ENCODE measurements around the gene MYH15.
"Not testable (repeated sequence)": the region's sequence is repeated elsewhere in the genome, so short reads cannot be mapped to it uniquely, and the experiment has no call there.

Gene MYH15

DNA sequence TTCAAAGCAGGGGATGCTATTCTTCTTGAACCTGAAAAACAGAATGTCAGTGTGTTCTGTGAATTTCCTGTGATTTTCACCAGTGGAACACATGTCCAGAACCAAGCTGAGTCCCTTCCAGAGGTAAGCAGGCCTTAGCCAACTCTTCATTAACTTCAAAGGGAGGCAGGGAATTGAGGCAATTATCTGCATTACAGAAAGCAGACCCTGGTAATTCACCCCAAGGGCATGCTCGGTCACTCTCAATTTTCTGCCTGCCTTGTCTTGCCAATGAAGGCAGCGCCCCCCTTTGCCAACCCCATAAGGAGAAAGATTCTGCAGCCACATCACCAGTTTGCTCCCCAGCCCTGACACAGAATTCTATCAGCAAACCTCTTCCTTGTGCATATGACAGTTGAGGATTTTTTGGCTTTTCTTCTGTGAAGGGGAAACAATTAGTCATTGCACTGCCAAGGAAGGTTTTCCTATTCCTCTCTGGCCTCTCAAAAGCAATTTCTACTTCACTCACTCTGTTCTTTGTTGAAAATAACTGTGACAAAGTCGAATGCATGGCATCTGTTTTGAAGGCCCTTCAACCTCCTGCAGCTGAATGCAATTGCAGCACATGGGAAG, 128.8 kb downstream of the MYH15 start:
- DNase-seq = no peak

DNA sequence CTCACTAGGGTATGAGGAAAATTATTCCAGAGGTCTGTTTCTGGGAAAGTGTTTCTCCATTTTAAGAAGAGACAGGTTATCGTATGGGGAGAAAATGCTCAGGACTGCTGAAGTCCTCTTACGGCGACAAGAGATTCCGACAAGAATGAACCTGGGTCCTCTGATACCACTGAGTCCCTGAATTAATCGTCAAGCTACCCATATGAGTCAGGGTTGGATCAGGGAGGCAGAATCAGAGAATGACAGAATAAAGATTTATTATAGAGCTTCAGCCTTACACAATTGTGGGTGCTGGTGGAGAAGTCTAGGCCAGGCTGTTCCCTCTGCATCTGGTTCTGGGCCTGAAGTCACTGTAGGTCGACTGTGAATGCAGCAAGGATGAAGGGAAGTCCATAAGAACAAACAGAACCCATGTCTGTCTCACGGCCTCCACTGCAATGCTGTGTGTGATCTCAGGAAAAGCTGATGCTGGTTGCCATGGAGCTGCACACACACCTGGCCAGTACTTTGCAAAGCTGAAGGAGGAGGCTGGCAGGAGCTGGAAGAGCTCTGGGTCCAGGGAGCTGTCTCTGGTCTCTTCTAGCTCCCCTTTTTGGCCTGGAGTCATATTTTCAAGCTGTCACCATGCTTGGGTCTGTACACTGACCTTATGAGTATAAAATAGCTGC, 130.1 kb downstream of the MYH15 start:
- DNase-seq = no peak

DNA sequence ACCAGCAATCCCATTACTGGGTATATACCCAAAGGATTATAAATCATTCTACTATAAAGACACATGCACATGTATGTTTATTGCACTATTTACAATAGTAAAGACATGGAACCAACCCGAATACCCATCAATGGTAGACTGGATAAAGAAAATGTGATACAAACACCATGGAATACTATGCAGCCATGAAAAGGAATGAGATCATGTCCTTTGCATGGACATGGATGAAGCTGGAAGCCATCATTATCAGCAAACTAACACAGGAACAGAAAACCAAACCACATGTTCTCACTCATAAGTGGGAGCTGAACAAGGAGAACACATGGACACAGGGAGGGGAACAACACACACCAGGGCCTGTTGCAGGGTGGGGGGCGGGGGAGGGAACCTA, 131.4 kb downstream of the MYH15 start:
- not testable (repeated sequence) for DNase-seq

DNA sequence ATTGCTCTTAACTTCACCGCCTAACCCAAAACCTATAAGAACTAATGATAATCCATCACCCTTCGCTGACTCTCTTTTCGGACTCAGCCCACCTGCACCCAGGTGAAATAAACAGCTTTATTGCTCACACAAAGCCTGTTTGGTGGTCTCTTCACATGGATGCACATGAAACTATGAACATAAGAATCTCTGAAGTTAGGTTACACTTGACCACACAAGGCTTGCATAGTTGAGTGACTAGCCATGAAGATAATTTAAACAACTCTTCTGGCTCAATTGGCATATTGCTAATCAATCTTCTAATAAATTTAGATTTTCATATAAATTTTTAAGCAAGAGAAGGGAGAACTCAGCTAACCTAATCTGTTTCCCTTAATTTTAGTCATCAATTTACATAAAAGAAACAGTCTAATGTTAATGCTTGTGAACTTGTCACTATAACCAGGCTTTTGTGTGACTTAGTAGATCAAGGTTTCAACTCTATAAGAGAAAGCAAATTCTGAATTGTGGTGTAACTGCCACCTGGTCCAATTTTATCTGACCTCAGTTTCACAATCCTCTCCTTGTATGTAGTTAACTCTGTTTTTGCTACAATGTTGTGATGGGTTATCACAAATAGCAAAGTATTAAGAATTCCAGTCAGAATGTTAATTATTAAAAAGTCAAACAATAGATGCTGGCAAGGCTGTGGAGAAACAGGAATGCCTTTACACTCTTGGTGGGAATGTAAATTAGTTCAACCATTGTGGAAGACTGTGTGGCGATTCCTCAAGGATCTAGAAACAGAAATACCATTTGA, 132.0 kb downstream of the MYH15 start:
- DNase-seq = no peak

DNA sequence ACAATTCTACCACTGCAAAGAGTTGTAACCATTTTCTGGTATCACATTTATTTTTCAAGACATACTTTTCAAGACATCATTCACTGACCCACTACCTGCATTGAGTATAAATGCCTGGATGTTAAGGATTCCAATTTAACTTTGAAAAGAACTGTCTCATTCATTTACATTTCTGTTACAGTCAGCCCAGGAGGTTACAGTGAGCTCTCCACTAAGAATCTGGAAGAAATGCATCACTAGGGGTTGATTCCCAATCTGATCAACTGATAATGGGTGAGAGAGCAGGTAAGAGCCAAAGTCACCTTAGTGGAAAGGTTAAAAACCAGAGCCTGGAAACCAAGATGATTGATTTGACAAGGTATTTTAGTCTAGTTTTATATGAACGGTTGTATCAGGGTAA, 133.0 kb downstream of the MYH15 start:
- DNase-seq = no peak

DNA sequence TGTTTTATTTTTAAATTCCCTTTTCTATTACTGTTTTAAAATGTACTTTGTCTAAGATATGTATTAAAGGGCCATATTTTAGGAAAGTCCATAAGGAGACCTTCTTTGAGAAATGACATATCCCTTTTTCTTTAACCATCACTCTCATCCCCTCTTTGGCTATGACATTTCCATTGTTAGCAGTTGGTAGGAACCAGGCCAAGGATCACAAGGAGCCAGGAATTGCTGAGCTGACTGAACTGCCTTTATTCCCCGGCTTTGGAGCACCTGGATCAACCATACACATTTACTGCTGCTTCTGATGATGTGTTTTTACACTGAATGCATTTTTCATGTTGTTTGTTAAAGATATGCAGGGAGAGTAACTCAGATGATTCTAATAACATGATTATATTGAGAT, 134.4 kb downstream of the MYH15 start:
- no peak for DNase-seq

DNA sequence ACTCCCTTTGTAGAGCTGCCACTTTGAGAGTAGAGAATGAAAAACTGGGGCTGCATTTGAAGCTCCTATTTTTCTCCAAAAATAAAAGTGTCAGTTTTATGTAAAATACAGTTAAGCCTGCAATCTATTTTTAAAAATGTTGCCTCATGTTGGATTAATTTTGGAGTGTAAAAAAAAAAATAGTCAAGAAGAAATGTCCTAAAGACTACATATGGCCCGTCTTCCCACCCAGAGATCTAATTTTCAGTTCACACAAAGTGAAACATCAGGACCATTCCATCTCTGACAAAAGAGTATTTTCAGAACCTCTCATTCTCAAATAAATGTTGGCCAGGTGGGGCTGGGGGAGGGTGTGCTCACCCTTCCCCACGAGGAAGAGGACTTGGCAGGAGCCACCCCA, 151.4 kb downstream of the MYH15 start:
- DNase-seq = no peak

DNA sequence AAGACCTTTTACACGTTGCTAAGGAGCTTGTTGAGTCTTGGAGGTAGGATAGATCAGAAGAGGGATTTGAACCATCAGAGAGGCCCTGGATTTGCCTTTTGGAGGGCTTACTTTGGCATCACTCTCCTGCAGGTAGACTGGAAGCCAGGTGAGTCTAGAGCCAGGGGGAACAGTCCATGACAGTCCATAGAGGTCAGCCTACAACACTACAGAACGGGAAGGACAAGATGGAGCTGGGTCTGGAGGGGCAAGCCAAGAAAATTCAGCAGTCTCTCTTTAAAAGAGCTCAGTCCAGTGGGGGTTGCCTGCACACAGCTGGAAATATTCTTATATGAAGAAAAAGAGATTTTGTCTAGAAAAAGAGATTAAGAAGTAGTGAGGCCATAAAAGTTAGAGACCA, 153.4 kb downstream of the MYH15 start:
- no peak for DNase-seq

DNA sequence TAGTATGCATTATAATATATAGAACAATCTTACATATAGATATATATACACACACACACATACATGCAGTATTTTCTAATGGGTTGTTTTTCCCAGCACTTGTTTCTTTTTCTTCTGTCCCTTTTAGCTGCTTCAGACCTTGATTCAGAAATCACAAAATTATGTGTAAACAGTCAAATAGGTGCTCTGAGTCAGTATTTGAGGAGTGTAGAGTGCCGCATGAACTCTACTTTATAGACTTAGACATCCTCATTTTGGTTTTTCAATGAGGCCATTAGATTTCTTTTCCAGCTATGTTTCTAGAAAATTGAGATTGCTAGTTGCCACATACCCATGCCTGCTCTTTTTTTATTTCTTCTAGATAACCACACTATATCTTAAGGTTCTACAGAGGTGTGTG, 155.8 kb downstream of the MYH15 start:
- DNase-seq = no peak

DNA sequence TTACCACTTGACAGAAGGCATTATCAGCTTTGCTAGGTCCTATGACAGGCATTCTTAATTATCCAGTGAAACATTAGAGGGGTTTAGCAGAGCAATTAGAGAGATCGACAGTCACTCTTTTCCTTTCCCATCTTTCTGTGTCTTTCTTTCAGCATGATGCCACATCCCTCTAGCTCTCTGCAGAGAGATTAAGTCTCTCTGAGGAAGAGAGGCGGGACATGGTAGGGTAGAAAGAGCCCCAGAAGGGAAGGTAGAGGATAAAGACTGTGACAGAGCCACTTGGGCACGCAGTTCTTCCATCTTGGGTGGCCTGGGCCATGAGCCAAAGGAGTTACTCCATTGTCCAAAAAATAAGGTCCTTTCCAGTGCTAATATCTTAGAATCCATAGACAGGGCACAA, 158.2 kb downstream of the MYH15 start:
- no peak for DNase-seq

DNA sequence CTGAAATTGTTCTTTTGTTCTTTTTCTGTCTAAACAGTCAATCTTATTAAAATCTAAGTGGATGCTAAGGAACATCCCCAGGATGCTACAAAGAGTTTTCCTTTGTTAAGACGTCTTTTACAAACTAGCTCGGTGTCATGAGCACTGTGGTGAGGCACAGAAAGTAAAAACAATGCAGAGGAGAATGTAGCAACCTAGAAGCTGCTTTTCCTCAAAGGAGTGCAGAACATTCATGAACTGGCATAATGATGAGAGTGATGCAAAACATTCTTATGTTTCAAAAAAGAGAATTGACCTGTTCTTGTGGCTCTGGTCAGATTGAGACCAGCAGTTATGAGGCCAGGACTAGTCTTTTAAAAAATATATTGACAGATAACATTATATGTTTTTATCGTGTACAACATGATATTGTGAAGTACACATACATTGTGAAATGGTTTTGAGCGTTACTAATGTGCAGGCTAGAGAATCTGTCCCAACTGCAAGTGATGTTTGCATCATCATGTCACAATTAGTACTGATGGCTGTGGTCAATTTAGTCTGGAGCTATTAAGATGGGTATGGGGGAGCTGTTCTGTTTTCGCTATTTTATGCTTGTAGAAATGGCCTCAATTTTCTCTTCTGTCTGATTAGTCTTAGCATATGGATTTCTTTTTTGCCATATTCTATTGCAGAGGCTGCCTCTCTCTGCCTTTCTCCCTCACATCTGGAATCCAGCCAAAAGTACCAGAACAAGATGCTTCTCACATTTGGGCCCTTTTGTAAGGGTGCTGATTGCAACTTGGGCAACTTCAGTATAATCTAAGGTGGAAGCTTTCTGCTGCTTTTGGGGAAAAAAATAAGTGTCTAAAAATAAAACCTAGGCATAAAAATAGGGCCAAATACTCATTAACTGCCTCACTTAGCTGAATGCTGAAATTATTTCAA, 163.8 kb downstream of the MYH15 start:
- no peak for DNase-seq

DNA sequence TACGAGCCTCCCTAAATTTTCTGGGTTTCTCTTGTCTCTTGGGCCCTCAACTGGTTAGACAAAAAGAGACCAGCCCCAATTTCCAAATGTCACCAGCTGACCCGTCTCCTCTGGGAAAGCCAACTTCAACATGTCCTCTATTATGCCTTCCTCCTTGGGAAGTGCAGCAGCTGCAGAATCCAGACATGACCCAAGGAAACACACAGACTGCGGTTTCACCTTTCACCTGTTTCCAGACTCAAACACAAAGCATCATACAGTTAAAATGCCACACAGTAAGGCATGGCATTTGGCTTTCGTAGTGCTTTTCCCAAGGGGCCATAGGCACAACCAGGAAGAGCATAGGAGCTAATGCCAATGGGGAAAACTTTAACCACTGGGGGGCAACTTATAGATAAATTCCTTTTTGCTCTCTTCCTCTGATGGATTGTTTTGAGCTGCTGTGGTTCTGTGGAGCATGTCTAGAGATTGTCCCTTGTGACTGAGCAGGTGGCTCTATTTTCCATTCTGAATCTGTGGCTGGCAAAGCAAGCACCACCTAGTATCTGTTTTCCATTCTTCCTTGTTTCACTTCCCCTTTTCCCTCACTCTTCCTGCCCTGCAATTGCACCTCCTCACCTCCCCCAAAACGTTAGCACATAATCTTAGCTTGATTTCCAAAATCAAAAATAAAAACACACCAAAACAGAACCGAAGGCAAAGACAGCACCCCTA, 164.7 kb downstream of the MYH15 start:
- no peak for DNase-seq

DNA sequence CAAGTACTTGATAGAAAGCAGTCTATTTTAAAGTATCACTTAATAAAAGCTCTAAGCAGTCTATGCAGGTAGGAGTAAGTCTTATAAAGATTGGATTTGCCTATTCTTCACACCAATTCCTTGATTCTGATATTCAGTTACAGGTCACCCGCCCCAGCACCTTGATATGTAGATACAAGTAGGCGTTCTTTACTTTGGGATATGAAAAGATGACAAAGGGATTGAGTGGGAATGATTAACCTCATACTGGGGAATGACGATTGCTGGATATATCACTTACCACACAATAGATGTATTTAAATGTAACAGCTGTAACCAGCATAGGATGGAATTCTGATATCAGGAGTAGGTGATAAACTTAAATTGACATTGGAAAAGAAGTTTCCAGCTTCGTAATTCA, 166.9 kb downstream of the MYH15 start:
- DNase-seq = no peak

DNA sequence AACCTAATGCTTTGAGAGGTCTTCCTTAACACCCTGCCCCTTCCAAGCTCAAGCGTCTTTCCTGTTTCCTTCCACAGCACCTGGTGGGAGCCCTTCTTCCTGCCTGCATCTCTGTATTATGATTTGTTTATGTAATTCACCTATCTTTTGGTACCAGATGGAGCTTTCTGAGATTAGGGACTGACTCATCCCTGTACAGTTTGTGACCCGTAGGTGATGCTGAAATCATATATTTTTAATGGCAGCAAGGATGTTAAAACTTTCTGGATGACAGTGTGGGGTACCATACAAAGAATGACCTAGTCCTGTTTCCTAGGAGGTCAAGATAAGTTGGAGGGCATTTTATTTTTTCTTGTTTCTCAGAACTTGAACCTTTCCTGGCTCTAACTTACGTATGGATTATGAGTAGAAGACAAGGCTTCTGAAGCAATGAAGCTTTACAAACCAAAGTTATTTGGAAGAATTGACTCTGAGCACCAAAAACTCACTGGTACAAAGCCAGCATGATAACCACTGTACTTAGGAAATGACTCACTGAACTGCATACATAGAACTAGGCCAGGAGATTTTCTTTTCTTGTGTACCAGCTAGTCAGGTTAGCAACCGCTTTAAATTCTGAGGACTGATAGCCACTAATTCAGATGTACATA, 167.4 kb downstream of the MYH15 start:
- DNase-seq = no peak

DNA sequence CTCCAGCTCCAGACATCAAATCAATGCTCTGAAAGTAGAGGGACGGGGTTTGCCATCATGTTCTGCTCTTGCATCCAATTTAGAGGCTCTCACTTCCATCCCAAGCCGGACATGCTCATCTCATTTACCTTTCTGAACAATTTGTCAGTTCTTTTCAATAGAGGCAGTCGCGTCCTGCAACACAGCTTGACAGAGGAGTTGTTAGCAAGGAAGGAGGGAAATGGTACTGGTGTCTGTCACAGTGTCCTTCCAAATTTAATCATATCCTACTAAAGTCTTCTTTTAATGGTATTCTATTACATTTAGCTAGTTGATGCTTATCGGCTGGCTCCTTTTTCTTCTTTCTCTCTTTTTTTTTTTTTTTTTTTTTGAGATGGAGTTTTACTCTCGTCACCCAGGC, 168.5 kb downstream of the MYH15 start:
- DNase-seq = no peak

DNA sequence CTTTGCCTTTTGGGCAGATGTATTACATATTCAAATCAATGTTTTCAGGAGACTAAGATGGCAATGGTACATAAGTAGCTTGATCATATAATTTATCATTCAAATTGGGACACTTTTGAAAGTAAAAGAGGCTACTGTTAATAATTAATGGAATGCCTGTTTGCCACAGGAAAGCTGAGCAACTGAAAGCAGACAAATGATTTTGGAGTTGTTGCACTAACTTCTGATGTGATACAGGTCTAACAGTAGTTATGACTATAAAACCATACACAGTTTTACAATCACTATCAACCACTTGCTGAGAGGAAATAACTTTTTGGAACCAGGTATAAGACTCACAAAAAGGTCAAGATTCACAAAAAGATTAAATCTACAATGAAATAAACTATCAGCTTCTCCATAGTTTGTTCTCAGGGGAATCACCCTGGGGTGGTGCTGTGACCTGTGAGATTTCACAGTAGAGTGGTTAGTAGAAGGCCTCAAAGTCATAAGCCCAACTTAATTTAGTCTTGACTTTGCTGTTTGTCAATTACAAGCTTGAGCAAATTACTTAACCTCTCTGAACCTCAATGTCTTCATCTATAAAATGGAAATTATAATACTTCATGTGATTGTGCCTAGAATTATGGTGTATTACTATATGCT, 171.4 kb downstream of the MYH15 start:
- DNase-seq = no peak

DNA sequence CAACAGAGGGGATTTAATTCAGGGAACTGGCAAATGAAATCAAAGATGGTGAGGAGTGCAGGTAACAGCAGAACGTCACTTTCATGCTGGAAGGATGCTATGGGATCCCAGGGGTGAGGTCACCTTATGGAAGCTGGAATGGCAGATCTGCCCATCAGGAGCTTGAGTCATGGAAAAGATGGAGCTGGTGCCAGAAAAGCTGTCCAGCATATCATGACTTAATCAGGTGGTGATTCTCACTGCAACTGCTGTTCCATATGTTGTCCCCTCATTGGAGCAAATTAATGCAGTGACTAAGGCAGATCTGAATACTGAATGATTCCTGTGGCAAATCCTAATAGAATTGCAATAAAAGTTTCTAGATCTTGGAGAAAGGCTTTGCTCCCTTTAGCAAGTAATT, 175.7 kb downstream of the MYH15 start:
- no peak for DNase-seq

DNA sequence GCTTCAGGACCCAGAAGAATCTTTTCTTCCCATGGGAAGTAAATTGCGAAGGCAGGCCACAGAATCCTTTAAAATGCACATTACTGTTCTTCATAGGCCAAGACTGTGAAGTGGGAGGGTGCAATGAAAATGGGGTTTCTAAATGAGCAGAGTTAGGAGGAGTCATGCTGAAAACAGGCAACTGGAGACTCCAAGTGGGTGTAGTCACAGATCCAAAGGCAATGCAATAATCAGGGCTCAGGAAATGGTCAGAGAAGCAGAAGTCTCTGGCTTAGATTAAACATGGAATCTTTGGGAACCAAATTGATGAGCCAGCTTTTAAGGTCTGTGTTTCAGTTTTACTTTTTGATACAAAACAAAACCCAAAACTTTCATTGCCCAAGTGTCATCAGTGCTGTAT, 176.4 kb downstream of the MYH15 start:
- no peak for DNase-seq

DNA sequence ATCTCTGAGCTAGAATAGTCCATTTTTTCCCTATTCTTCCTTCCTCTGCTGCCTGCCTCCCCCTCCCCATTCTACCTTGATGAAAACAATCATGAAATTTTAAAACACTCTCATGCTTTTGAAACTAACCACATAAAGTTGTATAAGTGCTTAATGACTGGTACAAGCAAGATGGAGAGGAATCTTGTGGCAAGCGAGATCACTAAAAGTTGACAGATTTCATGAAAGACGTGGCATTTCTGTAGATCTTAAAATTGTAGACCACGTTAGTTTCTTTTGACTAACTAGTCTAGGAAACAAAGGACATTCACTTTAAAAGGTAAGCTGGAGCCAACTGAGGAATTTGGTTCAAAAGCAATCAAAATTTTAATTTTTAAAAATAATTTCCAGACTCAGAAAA, 178.6 kb downstream of the MYH15 start:
- DNase-seq = no peak

All from CD4-positive, alpha-beta T cell treated with Interleukin-17A for 4 hours (primary cell).